Suprapubic skin (tissue), 4 donors: Measurements from ENCODE around the gene RASL12.

ENCODE experiments used
- EP300 ChIP-seq: sonication (generic); formaldehyde crosslinking; IDR thresholded peaks from one replicate; pipeline ENCODE4 v1.6.1; 2017; ENCODE audit warnings: antibody characterized with exemption
- POLR2AphosphoS5 ChIP-seq, 3 donors: sonication (generic); formaldehyde crosslinking; IDR thresholded peaks; one replicate each; pipeline ENCODE4 v1.6.1; 2017; ENCODE audit warnings: antibody characterized with exemption in 3 of 3
- TF ChIP-seq, protein P1 (sequence below), 2 donors: fragments of 200-600 bp in 1 of 2; fragments of 450-650 bp in 1 of 2; sonication (generic) in 1 of 2; IDR thresholded peaks; one replicate each; pipeline ENCODE4 v1.5.1; 2016 to 2019; ENCODE audit warnings: antibody characterized with exemption in 2 of 2, mild to moderate bottlenecking in 1 of 2, moderate library complexity in 1 of 2

DNA sequence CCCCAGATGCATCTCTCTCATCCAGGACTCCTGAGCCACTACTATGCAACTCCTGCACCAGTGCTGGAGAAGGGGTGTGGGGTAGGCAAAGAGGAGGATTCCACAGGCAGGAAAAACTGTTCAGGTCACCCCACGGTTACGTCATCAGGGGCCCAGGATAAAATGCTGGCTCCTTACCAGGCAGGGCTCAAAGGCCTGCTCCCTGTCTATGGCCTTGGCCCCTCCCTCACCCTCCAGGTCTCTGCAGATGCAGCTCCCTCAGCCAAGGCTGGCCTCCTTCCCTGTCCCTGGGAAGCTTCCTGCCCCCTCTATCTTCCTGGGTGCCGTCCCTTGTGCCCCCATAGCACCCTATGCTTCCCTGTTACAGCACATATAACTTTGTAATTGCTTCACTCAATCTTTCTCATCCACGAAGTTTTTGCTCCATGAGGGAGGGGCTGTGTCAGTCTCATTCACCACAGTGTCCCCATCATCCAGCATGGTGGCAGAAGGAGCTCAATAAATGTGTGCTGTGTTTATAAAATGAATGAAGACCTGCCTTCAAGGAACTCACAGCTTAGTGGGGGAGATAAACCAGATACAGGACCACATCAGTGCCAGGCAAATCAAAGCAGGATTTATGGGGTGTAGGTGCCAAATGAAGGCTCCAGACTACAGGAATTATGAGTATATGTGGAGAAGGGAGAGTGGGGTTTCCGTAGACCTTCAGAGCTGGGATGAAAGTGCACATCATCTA, 27.4 kb upstream of the RASL12 start:
- TF ChIP-seq, protein P1, sequence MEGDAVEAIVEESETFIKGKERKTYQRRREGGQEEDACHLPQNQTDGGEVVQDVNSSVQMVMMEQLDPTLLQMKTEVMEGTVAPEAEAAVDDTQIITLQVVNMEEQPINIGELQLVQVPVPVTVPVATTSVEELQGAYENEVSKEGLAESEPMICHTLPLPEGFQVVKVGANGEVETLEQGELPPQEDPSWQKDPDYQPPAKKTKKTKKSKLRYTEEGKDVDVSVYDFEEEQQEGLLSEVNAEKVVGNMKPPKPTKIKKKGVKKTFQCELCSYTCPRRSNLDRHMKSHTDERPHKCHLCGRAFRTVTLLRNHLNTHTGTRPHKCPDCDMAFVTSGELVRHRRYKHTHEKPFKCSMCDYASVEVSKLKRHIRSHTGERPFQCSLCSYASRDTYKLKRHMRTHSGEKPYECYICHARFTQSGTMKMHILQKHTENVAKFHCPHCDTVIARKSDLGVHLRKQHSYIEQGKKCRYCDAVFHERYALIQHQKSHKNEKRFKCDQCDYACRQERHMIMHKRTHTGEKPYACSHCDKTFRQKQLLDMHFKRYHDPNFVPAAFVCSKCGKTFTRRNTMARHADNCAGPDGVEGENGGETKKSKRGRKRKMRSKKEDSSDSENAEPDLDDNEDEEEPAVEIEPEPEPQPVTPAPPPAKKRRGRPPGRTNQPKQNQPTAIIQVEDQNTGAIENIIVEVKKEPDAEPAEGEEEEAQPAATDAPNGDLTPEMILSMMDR (IDR thresholded peaks at IDR 0.05): no peak
- TF ChIP-seq POLR2AphosphoS5 (IDR thresholded peaks at IDR 0.05) (no peak), EP300 (no peak)
